ENCODE measurements around the gene DNAJB2.
"Not testable (repeated sequence)": the region's sequence is repeated elsewhere in the genome, so short reads cannot be mapped to it uniquely, and the experiment has no call there.

Gene DNAJB2

DNA sequence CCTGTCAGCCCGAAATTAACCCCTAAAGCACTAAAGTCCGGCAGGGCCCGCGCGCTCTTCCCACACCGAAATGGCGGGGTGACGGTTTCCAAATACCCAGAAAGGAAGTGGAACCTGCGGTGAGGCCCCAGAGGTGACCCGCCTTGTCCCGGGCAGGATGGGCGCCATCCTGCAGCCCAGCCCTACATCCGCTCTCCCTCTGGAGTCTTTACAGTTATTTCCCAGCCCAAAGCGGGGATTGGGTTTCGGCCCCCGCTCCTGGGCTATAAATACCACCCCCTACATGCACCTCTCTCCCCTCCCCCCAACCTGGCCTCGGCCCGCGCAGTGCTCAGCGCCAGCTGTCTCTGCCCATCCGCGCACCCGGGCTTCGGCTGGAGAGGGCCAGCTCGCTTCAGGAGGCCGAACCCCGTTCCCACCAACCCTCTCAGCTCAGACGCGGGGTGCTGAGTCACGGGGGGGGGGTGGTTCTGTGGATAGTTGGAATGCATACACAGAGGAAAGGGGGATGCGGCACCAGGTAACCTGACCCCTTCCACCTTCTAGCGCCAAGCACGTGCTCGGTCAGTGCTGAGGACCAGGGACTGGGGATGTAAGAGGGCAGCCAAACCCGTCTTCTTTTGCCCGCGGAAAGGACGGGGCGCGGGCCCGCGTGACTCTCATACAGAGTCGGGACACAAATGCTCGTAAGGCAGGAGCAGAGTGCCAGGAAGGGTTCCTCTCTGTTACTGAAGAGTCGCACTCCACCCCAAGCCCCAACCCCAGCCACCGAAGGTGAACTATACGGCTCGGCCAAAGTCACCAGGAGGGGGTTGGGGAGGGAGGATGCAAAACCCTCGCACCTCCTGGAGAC is 26.0 kb upstream of the DNAJB2 start, which contains the start of gene TUBA4B:
TSS of gene TUBA4B (plus strand) at position 344 of the 853 bp plus-strand sequence. CDS start at position 509, 165 bp downstream.
- TF ChIP-seq, protein P1, sequence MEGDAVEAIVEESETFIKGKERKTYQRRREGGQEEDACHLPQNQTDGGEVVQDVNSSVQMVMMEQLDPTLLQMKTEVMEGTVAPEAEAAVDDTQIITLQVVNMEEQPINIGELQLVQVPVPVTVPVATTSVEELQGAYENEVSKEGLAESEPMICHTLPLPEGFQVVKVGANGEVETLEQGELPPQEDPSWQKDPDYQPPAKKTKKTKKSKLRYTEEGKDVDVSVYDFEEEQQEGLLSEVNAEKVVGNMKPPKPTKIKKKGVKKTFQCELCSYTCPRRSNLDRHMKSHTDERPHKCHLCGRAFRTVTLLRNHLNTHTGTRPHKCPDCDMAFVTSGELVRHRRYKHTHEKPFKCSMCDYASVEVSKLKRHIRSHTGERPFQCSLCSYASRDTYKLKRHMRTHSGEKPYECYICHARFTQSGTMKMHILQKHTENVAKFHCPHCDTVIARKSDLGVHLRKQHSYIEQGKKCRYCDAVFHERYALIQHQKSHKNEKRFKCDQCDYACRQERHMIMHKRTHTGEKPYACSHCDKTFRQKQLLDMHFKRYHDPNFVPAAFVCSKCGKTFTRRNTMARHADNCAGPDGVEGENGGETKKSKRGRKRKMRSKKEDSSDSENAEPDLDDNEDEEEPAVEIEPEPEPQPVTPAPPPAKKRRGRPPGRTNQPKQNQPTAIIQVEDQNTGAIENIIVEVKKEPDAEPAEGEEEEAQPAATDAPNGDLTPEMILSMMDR (IDR thresholded peaks at IDR 0.05; ENCODE audit: control extremely low read depth, extremely low read depth, low read depth, missing control alignments), result no peak
- DNase-seq (ENCODE audit: extremely low spot score), result peak; percentile 50
- POLR2A ChIA-PET, result interaction anchor here (0.5 to 2.8 kb wide), 19 partner anchors 8 to 513 kb away, joined by 3 to 16 read pairs (median 5); partner anchors contain the start of genes GLB1L, STK16 and ZFAND2B
- CTCF ChIA-PET, result interaction anchor here (0.8 to 10.2 kb wide), 12 partner anchors 8 to 135 kb away, joined by 3 to 116 read pairs (median 4); partner anchors contain the start of genes ANKZF1, ATG9A, DNAJB2 and DNPEP

DNA sequence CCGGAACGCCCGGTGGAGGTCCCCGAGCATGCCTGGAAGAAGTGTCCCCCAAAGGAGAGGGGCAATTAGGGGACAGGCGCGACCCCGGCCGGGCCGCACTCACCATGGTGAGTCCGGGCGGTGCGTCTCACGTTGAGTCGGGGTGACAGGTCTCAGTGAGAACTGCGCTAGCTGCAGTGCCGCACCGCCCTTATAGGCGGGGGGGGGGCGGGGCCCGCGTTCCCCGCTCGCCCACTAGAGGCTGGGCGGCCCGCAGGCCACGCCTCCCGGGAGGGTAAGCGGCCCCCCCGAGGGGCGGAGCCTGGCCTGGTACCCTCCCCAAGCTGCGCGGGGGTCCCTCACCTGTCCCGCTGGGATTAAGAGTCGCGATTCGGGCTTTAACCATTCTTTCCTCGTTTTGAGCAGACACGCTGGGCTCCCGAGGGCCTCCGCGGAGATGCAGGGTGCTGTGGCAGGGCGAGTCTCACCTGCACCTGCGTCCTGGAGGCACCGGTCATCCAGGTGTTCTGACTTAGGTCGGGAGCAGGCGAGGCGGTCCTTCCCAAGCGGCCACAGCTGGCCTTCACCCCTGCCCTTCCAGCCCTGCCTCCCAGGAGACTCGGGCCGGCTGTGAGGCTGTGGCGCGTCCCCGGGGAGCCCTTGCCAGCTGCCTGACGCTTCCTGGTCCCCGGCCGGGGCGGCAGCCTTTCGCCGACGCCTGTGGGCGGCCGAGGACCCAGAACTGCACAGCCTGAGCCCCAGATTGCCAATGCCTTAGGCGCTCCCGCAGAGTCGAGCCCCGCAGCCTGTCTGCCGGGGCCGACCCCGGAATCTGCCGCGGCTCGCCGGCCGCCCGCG is 25.2 kb upstream of the DNAJB2 start, which contains the start of gene TUBA4A:
TSS of gene TUBA4A (minus strand) at position 166 of the 837 bp plus-strand sequence. CDS start at position 106, 60 bp downstream.
- DNase-seq (ENCODE audit: extremely low spot score), result peak; percentile 98
- TF ChIP-seq, protein P1 (IDR thresholded peaks at IDR 0.05; ENCODE audit: control extremely low read depth, extremely low read depth, low read depth, missing control alignments), result no peak
- POLR2A ChIA-PET, result interaction anchor here (0.6 to 2.8 kb wide), 10 partner anchors 9 to 648 kb away, joined by 3 to 19 read pairs (median 6); partner anchors contain the start of genes DNAJB2, GLB1L, STK16 and ZFAND2B
- CTCF ChIA-PET, result interaction anchor here (0.8 to 10.2 kb wide), 13 partner anchors 8 to 276 kb away, joined by 3 to 116 read pairs (median 4); partner anchors contain the start of genes ANKZF1, ATG9A, GLB1L and STK16

DNA sequence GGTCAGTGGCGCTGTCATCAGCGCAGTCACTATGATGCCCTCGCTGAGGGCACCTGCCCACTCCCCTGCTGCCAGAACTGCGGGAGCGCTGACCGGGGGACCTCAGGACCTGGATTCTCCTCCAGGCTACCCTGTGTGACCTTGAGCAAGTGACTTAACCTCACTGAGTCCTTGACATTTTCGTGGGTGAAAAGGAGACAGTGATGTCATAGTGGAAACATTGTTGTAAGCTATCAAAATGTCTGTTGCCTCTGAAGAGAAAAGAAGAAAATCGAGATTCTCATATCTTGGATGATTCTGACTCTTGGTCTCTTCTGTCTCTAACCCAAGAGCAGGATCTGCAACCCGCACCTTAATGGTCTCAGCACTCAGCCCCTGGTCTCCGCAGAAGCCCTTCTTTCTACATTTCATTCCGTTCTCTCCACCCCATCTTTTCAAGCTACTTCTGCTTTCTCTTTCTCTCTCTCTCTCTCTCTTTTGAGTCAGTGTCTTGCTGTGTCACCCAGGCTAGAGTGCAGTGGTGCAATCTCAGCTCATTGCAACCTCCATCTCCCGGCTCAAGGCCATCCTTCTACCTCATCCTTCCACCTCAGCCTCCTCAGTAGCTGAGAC is 24.5 kb upstream of the DNAJB2 start:
- ChIA-PET CTCF (interaction anchor here (0.8 to 10.2 kb wide), 14 partner anchors 9 to 275 kb away, joined by 3 to 116 read pairs (median 4); partner anchors contain the start of genes GLB1L and STK16), POLR2A (interaction anchor here (0.7 to 2.8 kb wide), 7 partner anchors 9 to 47 kb away, joined by 3 to 19 read pairs (median 13); partner anchors contain the start of genes DNAJB2, GLB1L, STK16 and ZFAND2B)
- peak; percentile 57 for DNase-seq (ENCODE audit: extremely low spot score)
- TF ChIP-seq, protein P1 (IDR thresholded peaks at IDR 0.05; ENCODE audit: control extremely low read depth, extremely low read depth, low read depth, missing control alignments), result no peak

DNA sequence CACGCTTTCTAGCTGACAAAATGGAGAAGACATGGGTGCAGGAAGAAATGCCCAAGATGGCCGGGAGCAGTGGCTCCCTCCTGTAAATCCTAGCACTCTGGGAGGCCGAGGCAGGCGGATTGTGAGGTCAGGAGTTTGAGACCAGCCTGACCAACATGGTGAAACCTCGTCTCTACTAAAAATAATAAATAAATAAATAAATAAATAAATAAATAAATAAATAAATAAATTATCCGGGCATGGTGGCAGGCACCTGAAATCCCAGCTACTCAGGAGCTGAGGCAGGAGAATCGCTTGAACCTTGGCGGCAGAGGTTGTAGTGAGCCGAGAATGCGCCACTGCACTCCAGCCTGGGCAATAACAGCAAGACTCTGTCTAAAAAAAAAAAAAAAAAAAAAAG is 20.2 kb upstream of the DNAJB2 start:
- POLR2A ChIA-PET; DNase-seq (ENCODE audit: extremely low spot score): not testable (repeated sequence)
- CTCF ChIA-PET, result interaction anchor here (0.8 to 12.8 kb wide), 5 partner anchors 8 to 99 kb away, joined by 3 to 114 read pairs (median 6); partner anchors contain the start of gene DNAJB2

DNA sequence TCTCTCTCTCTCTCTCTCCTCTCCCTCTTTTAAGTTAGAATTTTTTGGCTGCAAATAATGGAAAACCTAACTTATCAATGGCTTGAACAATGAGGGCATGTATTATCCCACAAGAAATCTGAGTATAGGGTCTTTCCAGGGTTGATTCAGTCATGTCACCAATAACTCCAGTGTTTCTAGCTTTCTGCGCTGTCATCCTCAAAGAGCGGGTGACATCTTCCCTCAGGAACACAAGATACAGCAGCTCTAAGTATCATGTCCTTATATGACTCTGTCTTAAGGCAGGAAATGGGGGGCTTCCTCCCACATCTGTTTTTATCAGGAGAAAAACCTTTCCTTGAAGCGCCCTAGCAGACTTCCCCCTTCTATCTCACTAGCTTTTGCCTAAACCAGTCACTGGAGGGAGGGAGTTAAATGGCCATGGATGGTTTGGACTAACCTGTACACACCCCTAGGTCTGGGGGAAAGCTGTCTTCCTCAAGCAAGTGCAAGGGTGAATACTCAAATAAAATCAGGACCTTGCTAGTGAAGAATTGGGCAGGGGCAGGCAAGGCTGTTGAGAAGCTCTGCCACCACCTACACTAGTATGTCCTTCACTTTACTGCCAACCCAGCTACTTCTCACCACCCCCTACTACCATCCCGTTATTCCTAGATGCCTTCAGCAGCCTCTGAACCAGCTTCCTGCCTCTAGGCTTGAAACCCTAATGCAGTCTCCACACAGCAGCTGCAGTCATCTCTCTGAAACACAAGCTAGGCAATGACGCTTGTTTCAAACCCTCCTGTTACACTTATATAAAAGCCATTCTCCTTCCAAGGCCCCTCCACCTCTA is 17.9 kb upstream of the DNAJB2 start:
- no peak for DNase-seq (ENCODE audit: extremely low spot score)
- TF ChIP-seq, protein P1 (IDR thresholded peaks at IDR 0.05; ENCODE audit: control extremely low read depth, extremely low read depth, low read depth, missing control alignments), result no peak
- POLR2A ChIA-PET, result interaction anchor here (0.8 to 1.9 kb wide), 2 partner anchors 11 to 18 kb away, joined by 3 to 6 read pairs; partner anchors contain the start of gene DNAJB2
- CTCF ChIA-PET, result interaction anchor here (0.9 to 12.8 kb wide), 14 partner anchors 9 to 157 kb away, joined by 3 to 114 read pairs (median 4); partner anchors contain the start of gene DNAJB2
